Stimulated activated CD8-positive, alpha-beta memory T cell treated with anti-CD3 and anti-CD28 coated beads, Interleukin-12 subunit alpha, Interleukin-12 subunit beta, amount 100 ng/mL, for 1 hour (primary cell): ENCODE data around the gene FAM171A1.
"Not testable (repeated sequence)": the region's sequence is repeated elsewhere in the genome, so short reads cannot be mapped to it uniquely, and the experiment has no call there.

Source experiments
- DNase-seq: peaks from one replicate; pipeline ENCODE4 v3.0.0-alpha.2; 2020; ENCODE audit warnings: low read depth

FAM171A1 gene

DNA sequence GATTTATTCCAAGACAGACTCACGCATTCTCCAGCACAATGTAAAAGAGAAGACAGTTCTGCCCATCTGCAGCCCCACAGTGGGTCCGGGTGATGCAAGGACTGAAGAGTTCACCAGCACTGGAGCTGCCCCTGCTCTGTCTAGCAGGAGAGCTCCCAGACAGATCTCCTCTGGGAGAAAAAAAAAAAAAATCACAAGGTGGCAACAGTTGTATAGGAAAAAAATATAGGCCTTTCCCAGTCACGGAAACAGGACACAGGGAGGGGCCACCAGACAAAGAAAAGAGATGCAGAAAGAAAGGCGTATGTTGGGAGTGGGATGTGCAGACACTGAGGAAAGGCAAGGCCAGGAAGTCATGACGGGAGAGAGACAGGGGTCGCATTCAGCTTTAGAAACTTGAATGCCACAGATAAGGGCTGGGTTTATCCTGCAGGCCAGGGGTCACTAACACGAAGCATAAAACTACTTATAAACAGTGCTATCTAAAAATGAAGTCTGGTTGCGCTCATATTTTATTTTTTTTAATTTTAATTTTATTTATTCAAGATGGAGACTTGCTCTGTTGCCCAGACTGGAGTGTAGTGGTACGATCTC, 54.1 kb downstream of the FAM171A1 start:
- DNase-seq, result no peak

DNA sequence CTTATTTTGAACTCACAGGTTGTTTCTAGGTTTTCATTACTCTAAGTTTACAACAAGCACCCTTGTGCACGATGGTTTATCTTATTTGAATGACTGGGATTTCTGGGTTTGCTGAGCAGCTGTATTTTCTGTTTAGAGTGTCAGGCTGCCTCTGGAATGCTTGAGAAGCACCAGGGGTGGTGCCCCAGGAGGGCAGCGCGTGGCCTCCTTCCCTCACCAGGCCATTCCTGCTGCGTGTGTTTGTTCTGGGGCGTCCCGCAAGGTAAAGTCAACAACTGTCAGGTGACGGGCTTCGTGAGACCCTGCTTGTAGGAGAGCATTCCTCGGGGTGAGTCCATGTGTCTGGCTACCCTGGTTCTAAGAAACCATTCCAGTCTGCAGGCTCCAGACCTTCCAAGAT, 54.9 kb downstream of the FAM171A1 start:
- no peak for DNase-seq

DNA sequence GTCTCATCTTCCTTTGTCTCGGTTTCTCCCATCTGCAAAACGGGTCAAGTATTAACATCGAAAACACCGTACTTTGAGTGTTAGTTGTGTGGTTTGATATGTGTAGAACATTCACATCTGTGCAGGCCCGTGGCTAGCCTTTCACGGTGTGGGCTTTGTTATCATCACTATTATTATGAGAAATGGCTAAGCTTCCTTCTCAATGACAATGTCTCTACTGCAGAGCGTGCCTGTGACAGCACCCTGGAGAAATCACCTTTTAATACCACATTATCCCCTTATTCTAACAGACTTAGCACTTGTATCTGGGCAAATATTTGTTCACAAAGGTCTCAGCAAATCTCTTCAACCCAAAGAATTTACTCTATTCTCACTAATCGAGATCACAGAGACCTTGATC, 55.8 kb downstream of the FAM171A1 start:
- DNase-seq, result no peak

DNA sequence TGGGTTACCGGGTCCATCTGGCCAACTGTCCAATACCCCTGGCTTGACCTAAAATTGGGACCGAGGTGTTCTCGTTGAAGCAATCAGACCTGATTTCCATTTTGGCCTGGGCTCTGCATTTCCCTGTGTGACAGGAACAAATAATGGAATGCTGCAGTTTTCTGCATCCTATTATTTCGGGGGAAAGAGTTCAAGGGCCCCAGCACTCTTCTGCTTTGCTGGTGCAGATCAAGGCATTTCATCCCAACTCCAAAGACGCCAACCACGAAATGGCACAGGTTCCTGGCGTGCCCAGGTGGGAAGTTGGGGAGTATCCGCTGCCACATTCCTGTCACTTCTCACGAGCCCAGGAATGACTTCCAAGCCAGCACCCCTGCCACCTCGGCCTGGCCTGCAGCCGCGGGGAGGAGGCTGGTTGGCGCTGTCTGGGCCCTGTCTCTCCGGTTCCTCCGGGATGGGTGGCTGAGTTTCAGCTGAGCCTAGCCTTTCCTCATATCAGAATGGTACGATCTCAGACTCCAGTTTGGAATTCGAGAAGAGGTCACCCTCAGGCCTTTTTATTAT, 56.5 kb downstream of the FAM171A1 start:
- DNase-seq, result no peak

DNA sequence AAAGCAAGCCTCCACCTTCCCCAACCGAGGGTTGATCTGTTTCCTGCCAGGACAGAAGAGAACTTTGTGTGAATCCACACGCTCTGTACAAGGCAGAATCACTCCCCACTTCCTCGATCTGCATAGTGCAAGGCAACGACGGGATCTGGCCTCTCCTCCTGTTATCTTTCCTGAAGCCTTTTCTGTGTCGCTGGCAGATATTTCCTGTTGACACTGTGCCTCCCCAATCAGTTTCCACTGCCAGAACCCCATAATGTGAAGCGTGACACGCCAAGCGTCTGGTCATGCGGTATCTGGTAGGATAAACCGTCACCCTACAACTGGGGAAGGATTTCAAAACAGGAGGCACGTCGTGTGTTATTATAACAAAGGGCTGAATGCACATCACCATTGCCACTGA, 57.2 kb downstream of the FAM171A1 start:
- DNase-seq, result no peak

DNA sequence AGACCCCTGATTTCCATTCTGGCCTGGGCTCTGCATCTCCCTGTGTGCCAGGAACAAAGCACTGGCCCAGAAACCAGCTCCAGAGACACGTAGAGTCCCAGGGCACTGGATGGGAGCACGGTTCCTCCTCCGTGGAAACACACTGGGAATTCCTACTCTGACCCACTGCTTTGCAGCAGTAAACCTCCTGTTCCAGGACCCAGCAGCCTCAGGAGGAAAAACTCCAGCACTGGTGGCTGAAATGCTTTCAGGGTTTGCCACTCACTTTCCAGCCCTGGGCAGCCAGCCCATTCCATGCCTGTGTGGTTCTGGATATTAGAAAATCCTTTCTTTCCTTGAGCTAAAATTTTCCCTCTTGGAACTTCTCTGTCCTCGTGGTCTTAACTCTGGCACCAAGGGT, 58.0 kb downstream of the FAM171A1 start:
- DNase-seq, result no peak

DNA sequence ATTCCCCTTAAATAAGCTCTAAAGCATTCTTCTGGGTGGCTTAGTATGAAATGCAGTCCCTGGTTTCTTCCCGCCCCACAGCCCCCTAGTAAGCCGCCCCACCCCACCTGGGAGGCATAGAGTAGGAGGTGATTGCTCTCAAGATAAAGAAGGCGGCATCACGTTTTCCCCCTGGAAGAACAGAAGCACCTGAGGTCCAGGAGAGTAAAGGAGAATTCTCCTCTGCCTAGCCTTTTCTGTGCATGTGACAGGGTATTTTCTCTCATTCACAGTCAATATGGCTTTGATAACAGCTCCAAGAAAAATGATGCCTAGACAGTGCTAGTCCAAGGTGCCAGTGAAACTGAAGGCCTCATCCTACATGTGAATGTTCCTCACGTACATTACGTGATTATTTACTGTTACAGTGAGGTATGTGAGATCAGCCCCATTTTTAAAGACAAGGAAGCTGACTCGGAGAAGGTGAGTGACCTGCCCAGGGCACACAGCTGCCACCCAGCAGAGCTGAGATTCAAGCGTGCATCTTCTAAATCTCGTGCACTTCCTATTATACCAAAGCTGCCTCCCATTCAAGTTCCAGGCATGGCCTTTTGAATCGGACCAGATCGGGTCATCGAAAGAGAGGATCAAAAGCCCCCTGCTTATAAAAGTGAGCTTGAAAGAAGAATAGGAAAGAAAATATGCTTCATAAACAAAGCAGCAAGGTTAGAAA, 59.4 kb downstream of the FAM171A1 start:
- no peak for DNase-seq

DNA sequence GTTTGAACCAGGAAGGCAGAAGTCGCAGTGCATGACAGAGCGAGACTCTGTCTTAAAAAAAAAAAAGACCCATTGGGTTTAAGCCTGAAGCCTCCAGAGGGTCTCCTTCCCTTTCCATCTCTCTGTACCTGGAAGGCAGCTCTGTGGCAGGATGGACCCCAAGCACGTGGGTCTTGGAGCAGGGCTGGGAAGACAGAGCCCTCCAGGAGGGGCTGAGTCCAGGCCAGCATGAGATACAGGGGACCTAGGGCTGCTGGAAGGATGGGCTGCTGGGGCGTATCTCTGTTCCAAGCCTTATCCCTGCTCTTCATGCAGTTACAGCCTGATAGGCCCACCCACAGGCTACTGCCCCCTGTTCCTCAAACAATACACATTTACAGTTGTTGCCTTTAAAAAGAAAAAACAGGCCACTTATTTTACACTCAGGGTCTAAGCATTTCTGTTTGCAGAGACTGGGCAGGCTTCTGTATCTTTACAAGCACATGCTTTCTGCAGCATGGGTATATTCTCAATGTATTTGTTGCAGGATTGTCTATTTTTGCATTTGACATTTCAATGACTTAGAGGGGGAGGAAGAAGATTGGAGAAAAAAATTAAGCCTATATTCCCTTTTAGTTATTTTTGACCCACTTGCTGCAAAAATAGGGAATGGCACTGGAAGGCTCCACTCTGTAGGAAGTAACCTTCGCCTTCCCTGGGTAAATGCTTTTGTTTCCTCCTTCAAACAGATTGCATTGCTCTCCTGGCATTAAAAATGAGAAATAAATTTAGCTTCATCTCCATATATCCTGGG, 60.1 kb downstream of the FAM171A1 start:
- no peak for DNase-seq

DNA sequence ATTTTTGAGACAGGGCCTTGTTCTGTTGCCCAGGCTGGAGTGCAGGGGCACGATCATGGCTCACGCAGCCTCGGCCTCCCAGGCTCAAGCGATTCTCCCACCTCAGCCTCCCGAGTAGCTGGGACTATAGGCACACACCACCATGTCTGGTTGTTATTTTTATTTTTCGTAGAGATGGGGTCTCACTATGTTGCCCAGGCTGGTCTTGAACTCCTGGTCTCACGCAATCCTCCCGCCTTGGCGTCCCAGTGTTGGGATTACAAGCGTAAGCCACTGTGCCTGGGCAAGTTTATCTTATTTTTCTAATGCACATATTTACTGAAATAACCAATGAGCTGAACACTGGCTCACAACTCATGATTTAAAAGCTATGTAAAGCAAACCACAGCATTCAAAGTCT, 61.9 kb downstream of the FAM171A1 start:
- no peak for DNase-seq

DNA sequence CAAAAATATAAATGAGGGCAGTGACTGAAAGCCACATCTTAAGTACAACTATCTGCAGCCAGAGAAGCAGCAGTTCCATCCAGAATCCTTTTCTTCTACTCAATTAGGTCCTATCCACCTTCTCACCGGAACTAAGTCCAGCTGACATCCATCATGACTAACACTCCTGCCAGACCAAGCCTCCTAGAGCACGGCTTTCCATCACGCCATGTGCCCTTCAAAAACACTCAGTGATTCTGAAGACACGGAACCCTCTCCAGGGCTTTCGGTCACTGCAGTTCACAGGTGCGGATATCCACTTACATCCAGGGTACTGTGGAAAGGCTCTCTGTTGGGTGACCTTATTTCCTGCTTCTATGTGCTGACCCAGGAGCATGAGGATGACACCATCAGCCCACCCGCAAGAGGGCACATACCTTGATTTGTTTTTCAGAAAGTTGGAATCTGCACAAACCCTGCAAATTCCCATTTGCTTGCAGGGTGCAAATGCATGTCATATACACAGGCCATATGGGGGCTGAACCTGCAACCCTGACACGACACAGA, 64.3 kb downstream of the FAM171A1 start:
- DNase-seq, result no peak

DNA sequence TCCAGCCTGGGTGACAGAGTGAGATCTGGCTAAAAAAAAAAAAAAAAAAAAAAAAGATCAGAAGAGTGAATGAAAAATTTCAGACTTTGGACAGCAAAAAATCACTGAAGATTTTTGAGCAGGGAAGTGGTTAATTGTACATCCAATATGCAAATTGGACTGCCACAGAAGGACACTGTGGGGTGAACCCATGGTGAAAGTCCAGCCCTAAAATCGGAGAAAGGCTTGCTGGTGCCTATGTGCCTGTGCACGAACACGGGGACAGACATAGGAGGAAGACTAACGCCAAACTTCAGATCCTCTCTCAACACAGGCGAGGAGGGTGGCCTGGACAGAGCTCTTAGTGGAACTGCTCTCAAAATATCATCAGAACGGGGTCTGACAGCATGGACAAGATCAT, 65.5 kb downstream of the FAM171A1 start:
- DNase-seq, result no peak

DNA sequence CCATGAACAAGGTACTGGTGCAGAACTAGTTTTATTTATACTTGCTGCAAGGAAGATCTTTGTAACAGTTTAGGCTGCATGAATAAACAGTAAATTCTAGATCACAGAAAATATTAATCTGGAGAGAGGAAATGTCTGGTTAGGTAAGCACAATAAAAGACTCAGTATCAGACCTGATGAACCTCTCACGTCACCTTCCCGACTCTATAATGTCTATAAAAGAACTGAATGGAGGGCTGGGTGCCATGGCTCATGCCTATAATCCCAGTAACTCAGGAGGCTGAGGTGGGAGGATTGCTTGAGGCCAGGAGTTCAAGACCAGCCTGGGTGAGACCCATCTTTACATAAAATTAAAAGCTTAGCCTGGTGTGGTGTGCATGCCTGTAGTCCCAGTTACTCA, 65.9 kb downstream of the FAM171A1 start:
- no peak for DNase-seq

DNA sequence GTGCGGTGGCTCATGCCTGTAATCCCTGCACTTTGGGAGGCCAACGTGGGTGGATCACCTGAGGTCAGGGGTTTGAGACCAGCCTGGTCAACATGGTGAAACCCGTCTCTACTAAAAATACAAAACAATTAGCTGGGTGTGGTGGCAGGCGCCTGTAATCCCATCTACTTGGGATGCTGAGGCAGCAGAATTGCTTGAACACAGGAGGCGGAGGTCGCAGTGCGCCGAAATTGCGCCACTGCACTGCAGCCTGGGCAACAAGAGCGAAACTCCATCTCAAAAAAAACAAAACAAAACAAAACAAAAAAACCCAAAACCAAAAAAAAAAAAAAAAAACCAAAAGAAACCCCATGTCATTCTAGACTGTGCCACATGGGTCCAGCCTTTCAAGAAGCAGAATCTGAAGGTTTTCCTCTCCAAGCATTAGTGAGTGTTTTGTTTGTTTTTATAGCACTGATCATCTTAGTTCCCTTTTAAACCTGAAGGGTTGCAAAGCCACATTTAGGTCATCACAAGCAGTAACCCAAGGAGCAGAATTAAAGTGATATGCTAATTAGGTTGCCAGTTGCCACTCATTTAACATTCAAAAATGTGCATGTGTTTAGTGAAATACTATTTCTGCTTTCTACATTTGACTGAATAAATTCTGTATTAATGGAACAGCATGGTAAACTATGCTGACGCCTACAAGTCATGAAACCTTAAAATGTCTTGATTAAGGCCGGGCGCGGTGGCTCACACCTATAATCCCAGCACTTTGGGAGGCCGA, 68.7 kb downstream of the FAM171A1 start:
- DNase-seq, result not testable (repeated sequence)

DNA sequence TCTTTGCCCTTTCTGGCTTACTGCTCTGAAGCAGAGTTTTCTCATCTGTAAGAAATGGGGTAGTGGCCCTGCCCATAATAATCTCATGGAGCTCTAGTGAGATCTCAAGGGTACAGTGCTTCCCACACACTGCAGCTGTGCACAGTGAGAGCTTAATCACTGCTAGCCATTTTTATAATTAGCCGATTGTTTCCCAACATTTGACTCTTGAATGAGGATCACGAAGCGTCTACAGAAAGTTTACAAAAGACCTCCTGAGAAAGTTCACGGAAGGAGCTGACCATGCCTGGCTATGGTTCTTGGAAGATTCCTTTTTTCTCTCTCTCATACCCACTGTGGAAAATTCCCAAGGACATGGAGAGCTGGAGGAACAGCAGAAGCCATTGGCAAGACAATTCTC, 70.4 kb downstream of the FAM171A1 start:
- DNase-seq, result no peak

DNA sequence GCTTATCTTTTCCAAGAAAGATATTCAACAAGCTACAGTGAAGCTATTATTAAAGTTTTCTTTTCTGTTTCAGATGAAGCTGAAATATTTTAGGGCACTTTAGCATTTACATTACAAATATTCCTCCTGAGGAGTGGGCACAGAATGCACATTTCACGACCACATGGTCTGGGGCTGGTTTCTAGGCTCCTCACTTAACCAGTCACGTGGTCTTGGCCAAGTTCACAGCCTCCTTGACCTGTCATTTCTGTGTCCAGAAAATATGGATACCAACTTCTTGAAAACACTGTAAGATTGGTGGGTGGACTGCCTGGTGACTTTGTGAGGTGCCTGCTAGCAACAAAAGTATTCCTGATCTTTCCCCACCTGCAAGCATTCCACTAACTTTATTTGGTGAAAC, 70.9 kb downstream of the FAM171A1 start:
- DNase-seq, result no peak

DNA sequence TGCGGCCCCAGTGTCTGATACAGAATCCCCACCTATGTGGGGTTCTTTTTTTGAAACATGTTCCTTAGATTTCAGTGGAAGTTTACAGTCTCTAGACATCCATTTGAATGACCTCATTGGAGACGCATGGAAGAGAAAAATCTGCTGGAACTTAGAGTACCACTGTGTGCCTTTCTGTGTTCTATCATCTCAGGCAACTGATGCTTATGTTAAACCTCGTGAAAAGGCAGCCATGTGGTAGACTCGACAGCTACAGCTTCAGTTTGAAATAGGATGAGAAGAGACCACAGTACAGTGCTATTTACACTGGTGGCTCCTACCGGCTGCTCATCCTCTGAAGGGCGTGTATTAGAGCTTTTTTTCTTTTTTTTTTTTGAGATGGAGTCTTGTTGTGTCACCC, 74.4 kb downstream of the FAM171A1 start:
- DNase-seq, result no peak

DNA sequence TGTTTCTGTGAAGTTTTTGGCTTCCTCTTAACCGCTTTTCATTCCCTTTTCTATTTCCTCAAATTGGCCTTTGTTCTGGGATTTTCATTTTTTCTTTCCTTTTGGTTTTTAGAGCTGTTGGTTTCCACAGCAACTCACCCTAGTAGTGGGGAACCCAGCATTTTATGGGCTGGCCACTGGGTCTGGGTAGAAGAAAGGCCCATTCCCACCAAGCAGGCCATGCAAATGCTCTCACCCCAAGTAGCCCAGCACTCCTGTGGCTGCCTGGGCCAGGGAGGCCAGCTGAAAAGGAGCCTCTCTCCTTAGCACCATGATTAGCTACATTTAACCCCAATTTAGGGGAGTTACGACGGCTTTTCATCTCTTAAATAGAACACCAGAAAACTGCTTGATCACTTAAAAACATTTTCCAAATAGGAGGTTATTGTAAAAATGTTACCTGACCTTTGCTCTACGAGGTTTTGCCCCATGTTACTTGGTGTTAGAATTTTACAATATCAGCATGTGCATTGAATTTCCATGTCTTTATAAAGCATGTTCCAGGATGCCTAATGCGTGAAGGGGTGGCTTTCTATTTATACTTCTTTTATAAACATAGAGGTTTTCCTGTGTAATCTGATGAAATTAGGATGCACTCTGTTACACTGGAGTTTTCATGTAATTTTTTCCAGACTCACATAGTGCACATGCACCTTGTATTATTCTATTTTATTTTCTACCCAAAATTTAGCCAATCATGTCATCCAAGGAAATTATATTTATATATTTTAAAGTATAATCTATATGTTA, 75.4 kb downstream of the FAM171A1 start:
- no peak for DNase-seq

DNA sequence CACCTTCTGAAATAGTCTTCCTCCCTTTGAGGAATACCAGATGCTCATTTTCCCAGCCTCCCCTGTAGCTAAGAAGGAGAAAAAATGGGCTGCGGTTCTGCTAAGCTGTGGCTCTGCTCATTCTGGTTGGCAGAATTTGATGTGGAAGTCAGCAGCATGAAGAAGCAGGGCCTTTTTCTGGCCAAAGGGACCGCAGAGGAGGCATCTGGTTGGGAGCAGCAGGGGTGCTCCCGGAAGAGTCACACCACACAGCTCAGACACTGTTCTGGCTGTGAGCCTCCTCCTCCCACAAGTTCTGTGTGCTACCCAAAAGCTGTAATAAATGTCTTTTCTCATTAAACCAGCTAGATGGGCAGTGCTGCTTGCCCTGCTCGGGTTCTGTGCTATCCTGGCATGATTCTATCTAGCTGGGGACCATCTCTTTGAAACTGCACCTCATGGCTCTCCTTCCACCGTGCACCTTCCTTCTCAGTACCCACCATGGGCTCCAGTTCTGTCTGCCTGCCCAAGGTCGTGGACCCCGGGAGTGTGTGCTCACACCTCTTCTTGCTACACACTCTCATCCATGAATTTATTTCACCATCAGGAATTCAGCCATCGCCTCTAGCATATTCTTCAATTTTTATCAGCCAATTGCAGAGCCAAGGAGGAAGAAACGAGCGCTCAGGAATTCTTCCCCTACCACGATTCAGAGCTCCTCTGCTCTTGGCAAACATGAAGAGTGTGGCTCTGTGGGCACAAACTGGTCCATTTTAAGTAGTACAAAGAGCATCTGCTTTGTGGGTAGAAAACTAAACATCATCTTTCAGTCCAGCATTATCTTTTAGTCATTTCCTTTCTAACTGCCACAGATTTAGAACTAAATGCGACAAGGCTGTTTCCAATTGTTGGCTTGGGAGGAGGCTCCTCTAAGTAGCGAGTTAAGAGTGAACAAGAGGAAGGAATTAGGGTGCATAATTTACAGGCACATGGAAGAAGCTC, 76.9 kb downstream of the FAM171A1 start:
- no peak for DNase-seq

DNA sequence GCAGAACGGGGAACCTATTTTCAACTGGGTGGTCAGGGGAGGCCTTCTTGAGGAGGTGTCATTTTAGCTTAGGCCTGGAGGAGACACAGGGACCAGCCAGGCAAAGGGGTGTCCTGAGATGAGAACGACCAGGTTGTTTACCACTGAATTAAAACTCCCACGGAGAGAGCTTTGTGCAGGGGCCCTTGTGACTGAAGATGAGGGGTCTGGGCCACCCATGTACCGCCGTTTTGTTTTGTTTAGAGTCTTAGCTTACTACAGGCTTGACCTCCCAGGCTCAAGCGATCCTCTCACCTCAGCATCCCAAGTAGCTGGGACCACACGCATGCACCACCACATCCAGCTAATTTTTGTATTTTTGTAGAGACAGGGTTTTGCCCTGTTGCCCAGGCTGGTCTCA, 80.4 kb downstream of the FAM171A1 start:
- DNase-seq, result no peak

DNA sequence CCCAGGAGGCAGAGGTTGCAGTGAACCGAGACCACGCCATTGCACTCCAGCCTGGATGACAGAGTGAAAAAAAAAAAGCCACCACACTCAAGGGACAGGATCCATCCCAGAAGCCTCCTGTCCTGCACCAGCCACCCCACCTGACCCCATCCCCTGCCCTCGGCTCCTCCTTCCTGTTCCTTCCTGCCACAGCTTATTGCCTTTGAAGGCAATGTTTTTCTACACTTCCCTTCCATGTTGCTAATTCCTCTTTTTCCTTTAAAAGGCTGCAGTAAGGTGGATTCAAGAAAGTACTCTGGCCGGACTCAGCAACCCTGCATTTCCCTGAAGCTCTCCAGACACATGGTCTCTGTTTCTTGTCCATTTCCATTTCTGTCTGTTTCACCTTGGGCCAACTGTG, 80.9 kb downstream of the FAM171A1 start:
- no peak for DNase-seq
